ENCODE results near the gene UVSSA.

UVSSA gene

DNA sequence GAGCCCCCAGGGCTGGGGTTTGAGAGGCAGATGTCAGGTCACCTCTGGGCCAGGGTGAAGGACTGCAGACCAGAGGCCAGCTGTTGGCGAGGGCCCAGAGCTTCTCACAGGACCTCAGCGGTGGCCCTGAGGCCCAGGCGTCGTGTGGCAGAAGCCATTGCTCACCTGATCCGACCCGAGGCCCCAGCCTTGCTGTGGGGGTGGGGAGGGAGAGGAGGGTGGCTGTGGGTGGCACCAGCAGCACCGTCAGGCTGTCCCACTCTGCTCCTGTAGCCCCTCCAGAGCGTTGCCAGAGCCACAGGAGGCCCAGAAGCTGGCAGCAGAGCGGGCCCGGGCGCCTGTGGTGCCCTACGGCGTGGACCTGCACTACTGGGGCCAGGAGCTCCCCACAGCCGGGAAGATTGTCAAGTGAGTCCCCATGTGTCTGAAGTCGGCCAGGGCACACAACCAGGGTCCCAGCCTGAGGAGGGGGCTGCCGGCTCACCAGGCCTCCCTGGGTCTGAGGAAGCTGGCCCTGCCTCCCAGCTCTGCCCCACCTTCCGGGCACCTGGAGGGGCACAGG is 28.8 kb downstream of the UVSSA start:
- H3K4me3 ChIP-seq (ENCODE audit: low read depth, low read length): no peak overlapping the region
- TF ChIP-seq POLR2A (IDR thresholded peaks at IDR 0.05; ENCODE audit: extremely low read depth, insufficient read length): no peak
- TF ChIP-seq, protein P1, sequence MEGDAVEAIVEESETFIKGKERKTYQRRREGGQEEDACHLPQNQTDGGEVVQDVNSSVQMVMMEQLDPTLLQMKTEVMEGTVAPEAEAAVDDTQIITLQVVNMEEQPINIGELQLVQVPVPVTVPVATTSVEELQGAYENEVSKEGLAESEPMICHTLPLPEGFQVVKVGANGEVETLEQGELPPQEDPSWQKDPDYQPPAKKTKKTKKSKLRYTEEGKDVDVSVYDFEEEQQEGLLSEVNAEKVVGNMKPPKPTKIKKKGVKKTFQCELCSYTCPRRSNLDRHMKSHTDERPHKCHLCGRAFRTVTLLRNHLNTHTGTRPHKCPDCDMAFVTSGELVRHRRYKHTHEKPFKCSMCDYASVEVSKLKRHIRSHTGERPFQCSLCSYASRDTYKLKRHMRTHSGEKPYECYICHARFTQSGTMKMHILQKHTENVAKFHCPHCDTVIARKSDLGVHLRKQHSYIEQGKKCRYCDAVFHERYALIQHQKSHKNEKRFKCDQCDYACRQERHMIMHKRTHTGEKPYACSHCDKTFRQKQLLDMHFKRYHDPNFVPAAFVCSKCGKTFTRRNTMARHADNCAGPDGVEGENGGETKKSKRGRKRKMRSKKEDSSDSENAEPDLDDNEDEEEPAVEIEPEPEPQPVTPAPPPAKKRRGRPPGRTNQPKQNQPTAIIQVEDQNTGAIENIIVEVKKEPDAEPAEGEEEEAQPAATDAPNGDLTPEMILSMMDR (IDR thresholded peaks at IDR 0.05; ENCODE audit: low read depth, low read length): no peak
- TF ChIP-seq, protein P2, sequence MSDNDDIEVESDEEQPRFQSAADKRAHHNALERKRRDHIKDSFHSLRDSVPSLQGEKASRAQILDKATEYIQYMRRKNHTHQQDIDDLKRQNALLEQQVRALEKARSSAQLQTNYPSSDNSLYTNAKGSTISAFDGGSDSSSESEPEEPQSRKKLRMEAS (IDR thresholded peaks at IDR 0.05; ENCODE audit: low read depth, low read length): no peak
- DNase-seq (ENCODE audit: low read depth): no peak

DNA sequence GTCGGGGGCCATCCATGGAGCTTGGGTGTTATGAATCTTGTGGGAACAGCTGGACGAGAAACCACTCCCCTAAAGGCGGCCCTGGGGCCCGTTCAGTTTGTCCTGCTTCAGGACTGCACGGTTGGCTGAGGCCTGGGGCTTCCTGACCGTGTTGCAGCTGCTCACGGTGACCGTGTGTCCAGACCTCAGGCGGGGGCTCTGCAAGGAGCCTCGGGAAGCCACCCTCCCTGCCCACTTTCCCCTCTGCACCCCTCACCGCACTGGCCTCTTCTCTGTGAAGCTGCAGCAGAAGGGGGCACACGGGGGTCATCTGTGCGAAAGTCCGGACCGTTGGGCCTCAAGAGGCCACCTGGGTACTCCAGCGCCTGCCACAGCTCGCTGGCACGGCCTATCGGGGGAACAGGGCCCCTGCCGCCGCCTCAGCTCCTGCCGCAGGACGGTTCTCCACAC is 29.4 kb downstream of the UVSSA start:
- no peak for TF ChIP-seq POLR2A (IDR thresholded peaks at IDR 0.05; ENCODE audit: extremely low read depth, insufficient read length)
- no peak for TF ChIP-seq MYC (IDR thresholded peaks at IDR 0.05; ENCODE audit: low read depth, low read length)
- TF ChIP-seq, protein P1 (IDR thresholded peaks at IDR 0.05; ENCODE audit: low read depth, low read length): no peak
- TF ChIP-seq, protein P2 (IDR thresholded peaks at IDR 0.05; ENCODE audit: low read depth, low read length): no peak
- no peak for DNase-seq (ENCODE audit: low read depth)
- no peak overlapping the region for H3K4me3 ChIP-seq (ENCODE audit: low read depth, low read length)

DNA sequence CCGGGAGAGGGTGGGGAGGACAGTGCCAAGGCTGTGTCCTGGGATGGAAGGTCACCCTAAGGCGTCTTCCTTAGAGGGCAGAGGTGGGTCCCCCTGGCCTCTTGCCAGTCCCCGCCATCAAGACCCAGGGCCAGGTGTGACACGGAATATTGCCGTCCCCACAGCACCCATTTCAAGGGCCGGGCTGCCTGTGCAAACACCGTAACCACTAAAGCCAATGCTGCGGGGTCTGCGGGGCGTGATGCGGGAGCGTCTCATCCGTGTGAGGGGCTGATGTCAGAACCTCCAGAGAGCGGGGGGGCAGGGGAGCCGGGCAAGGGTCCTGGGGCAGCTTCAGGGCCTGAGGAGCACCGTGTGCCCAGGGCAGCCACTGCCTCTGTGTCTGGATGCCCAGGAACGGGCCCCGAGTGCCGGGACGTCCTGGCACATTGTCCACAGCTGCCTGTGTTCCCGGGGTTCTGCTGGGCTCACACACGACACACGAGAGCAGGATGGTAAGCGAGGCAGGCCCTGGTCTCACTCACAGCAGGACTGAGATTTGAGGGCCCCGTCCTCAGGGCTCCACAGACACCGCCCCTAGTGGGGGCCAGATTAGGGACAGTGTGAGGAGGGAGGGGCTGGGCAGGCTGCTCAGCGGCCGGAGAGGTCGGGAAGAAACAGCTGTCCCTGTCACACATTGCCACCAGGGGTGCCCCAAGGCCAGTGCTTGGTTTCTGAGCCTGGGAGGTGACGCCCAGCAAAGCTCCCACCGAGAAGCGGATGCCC is 30.0 kb downstream of the UVSSA start:
- DNase-seq (ENCODE audit: low read depth): no peak
- TF ChIP-seq POLR2A (IDR thresholded peaks at IDR 0.05; ENCODE audit: extremely low read depth, insufficient read length) (no peak), MYC (IDR thresholded peaks at IDR 0.05; ENCODE audit: low read depth, low read length) (no peak)
- TF ChIP-seq, protein P2 (IDR thresholded peaks at IDR 0.05; ENCODE audit: low read depth, low read length): no peak
- TF ChIP-seq, protein P1 (IDR thresholded peaks at IDR 0.05; ENCODE audit: low read depth, low read length): no peak
- no peak overlapping the region for H3K4me3 ChIP-seq (ENCODE audit: low read depth, low read length)

DNA sequence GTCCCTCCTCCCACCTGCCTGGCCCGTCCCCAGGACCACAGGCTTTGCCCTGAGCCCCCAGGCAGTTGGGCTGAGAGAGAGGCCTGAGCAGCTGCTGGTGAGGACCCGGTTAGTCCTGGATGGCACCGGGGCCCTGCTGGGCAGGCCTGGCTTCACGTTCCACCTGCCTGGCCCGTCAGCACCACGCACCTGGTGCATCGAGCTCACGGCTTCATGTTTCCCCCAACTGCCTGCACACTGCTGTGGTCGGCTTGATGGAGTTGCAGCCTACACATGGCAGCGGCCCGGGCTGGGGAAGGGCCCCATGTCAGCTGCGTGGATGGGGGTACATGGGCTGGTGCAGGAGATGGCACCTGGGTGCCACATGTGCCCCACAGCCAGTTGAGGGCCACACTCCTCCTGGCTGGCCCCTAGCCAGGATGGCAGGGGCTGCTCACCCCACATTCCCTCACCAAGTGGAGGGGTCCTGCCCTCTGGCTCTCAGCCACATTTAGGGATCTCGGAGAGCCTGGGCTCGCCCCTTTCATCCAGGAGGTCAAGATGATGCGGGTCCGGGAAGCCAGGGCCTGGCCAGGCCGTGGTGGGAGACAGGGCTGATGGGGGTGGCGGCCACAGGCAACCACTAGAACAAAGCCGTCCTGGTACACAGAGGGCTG is 30.7 kb downstream of the UVSSA start:
- H3K4me3 ChIP-seq (ENCODE audit: low read depth, low read length): no peak overlapping the region
- TF ChIP-seq MYC (IDR thresholded peaks at IDR 0.05; ENCODE audit: low read depth, low read length): no peak
- TF ChIP-seq, protein P1 (IDR thresholded peaks at IDR 0.05; ENCODE audit: low read depth, low read length): no peak
- no peak for TF ChIP-seq POLR2A (IDR thresholded peaks at IDR 0.05; ENCODE audit: extremely low read depth, insufficient read length)
- TF ChIP-seq, protein P2 (IDR thresholded peaks at IDR 0.05; ENCODE audit: low read depth, low read length): no peak
- DNase-seq (ENCODE audit: low read depth): no peak

DNA sequence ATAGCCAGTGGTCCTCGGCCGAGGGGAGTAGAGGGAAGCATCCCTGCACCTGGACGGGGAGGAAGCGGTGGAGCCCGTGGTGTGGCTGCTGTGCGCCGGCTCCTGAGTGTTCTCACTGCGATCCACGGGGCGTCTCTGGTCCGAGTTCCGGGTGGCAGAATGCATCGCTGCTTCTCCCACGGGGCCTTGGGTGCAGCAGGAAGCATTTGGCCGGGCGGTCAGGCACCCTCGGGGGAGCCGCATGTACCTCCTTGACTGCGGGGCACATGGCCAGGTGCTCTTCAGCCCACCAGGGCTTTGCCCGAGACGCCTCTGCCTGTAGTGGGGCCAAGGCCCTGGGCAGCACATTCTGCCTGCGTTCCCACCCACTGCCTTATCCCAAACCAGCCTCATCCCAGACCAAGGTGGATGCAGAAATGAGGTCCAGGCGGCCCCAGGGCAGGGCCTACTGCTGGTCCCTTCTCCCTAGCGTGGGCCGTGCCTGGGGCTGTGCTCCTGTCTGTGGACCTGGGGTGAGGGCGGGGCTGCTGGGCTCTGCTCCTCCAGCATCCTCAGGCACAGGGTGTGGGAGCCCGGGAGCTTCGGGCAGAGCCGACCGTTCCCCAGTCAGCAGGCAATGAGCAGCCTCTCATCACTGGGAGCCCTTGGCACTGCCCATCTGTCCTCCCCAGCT is 31.7 kb downstream of the UVSSA start:
- no peak overlapping the region for H3K4me3 ChIP-seq (ENCODE audit: low read depth, low read length)
- no peak for DNase-seq (ENCODE audit: low read depth)
- no peak for TF ChIP-seq POLR2A (IDR thresholded peaks at IDR 0.05; ENCODE audit: extremely low read depth, insufficient read length)
- TF ChIP-seq, protein P1 (IDR thresholded peaks at IDR 0.05; ENCODE audit: low read depth, low read length): no peak
- no peak for TF ChIP-seq MYC (IDR thresholded peaks at IDR 0.05; ENCODE audit: low read depth, low read length)
- TF ChIP-seq, protein P2 (IDR thresholded peaks at IDR 0.05; ENCODE audit: low read depth, low read length): no peak

Data from NB4 (cell line).